ENCODE results near the gene NEK6.

DNA sequence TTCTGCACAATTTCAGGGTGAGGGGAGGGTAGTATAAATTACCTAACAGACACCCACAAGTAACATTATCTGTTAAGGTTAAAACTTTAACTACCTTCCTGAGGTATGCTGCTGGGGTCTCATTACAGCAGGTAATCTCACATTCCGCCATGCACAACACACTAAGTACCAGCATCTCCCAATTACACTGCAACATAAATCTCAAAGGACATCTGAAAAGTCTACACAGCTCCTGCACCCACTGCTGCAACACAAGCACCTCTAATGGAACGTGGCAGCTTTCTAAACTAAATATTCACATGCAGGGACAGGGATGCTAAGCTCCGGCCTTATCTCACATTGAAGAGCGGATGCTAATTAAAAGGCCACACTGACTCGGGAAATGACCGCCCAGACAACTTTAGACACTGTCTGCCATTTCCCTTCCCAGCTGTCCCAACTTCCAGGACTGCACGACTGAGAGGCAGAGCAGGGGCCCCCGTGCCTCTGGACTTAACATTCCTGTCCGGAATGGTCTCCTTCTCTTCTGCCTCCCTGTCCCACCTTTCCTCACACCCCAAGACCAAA, 111.6 kb downstream of the NEK6 start:
- TF ChIP-seq, protein P1, sequence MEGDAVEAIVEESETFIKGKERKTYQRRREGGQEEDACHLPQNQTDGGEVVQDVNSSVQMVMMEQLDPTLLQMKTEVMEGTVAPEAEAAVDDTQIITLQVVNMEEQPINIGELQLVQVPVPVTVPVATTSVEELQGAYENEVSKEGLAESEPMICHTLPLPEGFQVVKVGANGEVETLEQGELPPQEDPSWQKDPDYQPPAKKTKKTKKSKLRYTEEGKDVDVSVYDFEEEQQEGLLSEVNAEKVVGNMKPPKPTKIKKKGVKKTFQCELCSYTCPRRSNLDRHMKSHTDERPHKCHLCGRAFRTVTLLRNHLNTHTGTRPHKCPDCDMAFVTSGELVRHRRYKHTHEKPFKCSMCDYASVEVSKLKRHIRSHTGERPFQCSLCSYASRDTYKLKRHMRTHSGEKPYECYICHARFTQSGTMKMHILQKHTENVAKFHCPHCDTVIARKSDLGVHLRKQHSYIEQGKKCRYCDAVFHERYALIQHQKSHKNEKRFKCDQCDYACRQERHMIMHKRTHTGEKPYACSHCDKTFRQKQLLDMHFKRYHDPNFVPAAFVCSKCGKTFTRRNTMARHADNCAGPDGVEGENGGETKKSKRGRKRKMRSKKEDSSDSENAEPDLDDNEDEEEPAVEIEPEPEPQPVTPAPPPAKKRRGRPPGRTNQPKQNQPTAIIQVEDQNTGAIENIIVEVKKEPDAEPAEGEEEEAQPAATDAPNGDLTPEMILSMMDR (IDR thresholded peaks at IDR 0.05) = no peak
- no peak for TF ChIP-seq POLR2A (IDR thresholded peaks at IDR 0.05; ENCODE audit: low read depth)
- no peak for TF ChIP-seq POLR2AphosphoS5 (IDR thresholded peaks at IDR 0.05)

All from esophagus muscularis mucosa (tissue), 3 donors.